ENCODE data around the gene ARHGDIA.

The ARHGDIA gene

DNA sequence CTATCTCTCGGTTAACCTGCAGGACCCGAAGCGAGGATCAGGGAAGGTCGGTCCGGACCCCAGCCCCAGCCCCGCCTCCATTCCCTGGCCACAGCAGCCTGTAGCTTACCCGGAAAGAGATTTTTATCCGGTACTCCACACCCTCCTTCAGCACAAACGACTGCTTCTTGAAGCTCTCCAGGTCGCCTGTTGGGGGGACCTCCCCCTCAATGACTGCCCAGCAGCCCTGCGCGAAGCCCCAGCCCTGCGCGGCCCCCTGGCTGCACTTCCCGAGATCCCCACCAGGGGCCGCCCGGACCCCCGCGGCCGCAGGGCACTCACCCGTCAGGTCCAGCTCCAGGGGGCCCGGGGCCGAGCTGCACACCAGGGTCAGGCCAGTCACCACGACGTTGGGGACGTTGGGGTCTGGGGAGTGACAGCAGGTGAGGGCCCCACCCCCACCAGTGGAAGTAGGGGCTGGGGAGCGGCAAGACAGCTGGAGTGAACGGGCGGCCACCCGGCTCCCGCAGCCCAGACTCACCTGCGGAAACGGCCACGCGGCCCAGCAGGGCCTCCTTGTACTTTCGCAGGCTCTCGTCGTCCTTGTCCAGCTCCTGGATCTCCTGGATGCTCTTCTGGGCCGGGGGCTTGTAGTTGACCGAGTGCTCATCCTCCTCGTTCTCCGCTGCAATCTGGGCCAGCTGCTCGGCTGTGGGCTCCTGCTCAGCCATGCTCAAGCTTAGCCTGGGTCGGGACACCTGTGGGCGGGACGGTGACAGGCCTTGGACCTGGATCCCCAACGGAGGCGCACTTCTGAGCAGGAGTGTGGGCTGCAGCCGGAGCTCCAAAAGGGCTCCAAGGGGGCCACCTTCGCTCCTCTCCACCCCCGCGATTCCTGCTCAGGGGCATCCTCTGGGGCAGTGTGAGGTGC, 1.7 kb downstream of the ARHGDIA start:
- no peak overlapping the region for H4K91ac ChIP-seq (ENCODE audit: low read depth, low read length, poor library complexity)
- no peak overlapping the region for H2BK120ac ChIP-seq (ENCODE audit: low read depth, low read length)
- no peak overlapping the region for H3K14ac ChIP-seq (ENCODE audit: low read length)
- H3K4ac ChIP-seq (ENCODE audit: low read length) = no peak overlapping the region
- H3K79me1 ChIP-seq (ENCODE audit: low read depth, low read length) = peaks cover 31% of the 10 kb centered on the region
- peaks cover 0 to 1% of the 10 kb centered on the region in 2 donors for H3K9me3 ChIP-seq (replicated peaks in 1 of 2; ENCODE audit: control insufficient read depth in 2 of 2, insufficient read depth in 1 of 2, low read depth in 1 of 2, low read length in 2 of 2)
- H2BK5ac ChIP-seq (ENCODE audit: low read length) = peak overlapping the region; percentile 71
- peak overlapping the region; percentile 92 for H3K9ac ChIP-seq (ENCODE audit: low read depth, low read length, poor library complexity)
- peak overlapping the region; percentile 90 for H3K4me2 ChIP-seq (ENCODE audit: insufficient read depth, low read length, poor library complexity, severe bottlenecking)
- no peak overlapping the region for H4K8ac ChIP-seq (ENCODE audit: low read depth, low read length)
- H2AK5ac ChIP-seq (ENCODE audit: low read depth, low read length) = peak overlapping the region; percentile 98
- H2BK12ac ChIP-seq (ENCODE audit: low read length) = no peak overlapping the region
- H2BK15ac ChIP-seq (ENCODE audit: low read length) = no peak overlapping the region
- no peaks in the 10 kb centered on the region for H3K27me3 ChIP-seq (ENCODE audit: control insufficient read depth in 3 of 3, insufficient read depth in 3 of 3, low read depth in 1 of 3, low read length in 3 of 3)
- H3K27ac ChIP-seq (replicated peaks; ENCODE audit: low read length) = peak overlapping the region; percentile 57
- H3K23ac ChIP-seq (ENCODE audit: low read depth, low read length, poor library complexity) = peak overlapping the region; percentile 99
- peaks cover 26 to 51% of the 10 kb centered on the region in 2 donors for H3K36me3 ChIP-seq (replicated peaks in 1 of 2; ENCODE audit: control insufficient read depth in 2 of 2, insufficient read depth in 2 of 2, low read length in 2 of 2)
- no CpG with 5 or more reads among the region's 52 CpGs for WGBS, 2 donors (ENCODE audit: extremely low coverage in 2 of 2, insufficient read length in 2 of 2, insufficient replicate concordance in 1 of 2)
- H2AFZ ChIP-seq (ENCODE audit: low read length) = no peak overlapping the region
- peaks cover 17 to 20% of the 10 kb centered on the region in 2 donors for H3K4me1 ChIP-seq (ENCODE audit: control insufficient read depth in 2 of 2, insufficient read depth in 1 of 2, low read depth in 1 of 2, low read length in 2 of 2)
- peak overlapping the region; percentile 45 for H3K18ac ChIP-seq (ENCODE audit: low read length)
- H3K4me3 ChIP-seq (ENCODE audit: low read length in 2 of 2) = peak overlapping the region; percentile 84 to 94
- no peak for DNase-seq (ENCODE audit: low spot score)

DNA sequence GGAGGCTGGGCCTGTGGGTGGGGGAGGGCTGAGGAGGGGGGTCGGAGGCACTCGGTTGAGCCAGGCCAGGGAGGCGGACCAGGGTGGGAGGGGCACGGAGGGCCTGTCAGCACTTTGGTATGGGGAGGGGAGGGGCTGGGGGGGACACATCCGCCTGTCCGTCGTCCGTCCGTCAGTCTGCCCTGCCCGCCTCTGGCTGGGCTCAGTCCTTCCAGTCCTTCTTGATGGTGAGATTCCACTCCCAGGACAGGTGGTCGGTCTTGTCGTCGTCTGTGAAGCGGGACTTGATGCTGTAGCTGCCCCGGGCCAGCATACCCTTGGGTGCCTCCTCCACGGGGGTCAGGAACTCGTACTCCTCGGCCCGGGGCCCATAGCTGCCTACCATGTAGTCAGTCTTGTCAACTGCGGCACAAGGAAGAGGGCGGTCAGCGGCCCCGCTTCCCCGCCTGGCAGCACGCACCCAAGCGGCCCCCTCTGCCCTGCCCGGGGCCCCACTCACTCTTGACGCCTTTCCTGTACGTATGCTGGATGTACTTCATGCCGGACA, 2.4 kb downstream of the ARHGDIA start:
- Histone ChIP-seq H3K4ac (ENCODE audit: low read length) (no peak overlapping the region), H3K36me3 (replicated peaks in 1 of 2; ENCODE audit: control insufficient read depth in 2 of 2, insufficient read depth in 2 of 2, low read length in 2 of 2) (peaks cover 29 to 58% of the 10 kb centered on the region in 2 donors), H3K27me3 (ENCODE audit: control insufficient read depth in 3 of 3, insufficient read depth in 3 of 3, low read depth in 1 of 3, low read length in 3 of 3) (no peaks in the 10 kb centered on the region), H4K8ac (ENCODE audit: low read depth, low read length) (no peak overlapping the region), H3K18ac (ENCODE audit: low read length) (peak overlapping the region; percentile 45), H2BK120ac (ENCODE audit: low read depth, low read length) (no peak overlapping the region), H3K27ac (replicated peaks; ENCODE audit: low read length) (peak overlapping the region; percentile 57), H4K91ac (ENCODE audit: low read depth, low read length, poor library complexity) (no peak overlapping the region), H2BK5ac (ENCODE audit: low read length) (no peak overlapping the region), H3K9ac (ENCODE audit: low read depth, low read length, poor library complexity) (peak overlapping the region; percentile 72), H2BK12ac (ENCODE audit: low read length) (no peak overlapping the region), H2BK15ac (ENCODE audit: low read length) (no peak overlapping the region), H3K79me1 (ENCODE audit: low read depth, low read length) (peaks cover 33% of the 10 kb centered on the region), H3K14ac (ENCODE audit: low read length) (no peak overlapping the region), H3K9me3 (replicated peaks in 1 of 2; ENCODE audit: control insufficient read depth in 2 of 2, insufficient read depth in 1 of 2, low read depth in 1 of 2, low read length in 2 of 2) (peaks cover 0 to under 1% of the 10 kb centered on the region in 2 donors), H2AFZ (ENCODE audit: low read length) (no peak overlapping the region), H3K4me3 (ENCODE audit: low read length in 2 of 2) (no peak overlapping the region), H3K4me2 (ENCODE audit: insufficient read depth, low read length, poor library complexity, severe bottlenecking) (no peak overlapping the region), H2AK5ac (ENCODE audit: low read depth, low read length) (peak overlapping the region; percentile 66), H3K23ac (ENCODE audit: low read depth, low read length, poor library complexity) (peak overlapping the region; percentile 99), H3K4me1 (ENCODE audit: control insufficient read depth in 2 of 2, insufficient read depth in 1 of 2, low read depth in 1 of 2, low read length in 2 of 2) (peaks cover 17 to 20% of the 10 kb centered on the region in 2 donors)
- no CpG with 5 or more reads among the region's 30 CpGs for WGBS, 2 donors (ENCODE audit: extremely low coverage in 2 of 2, insufficient read length in 2 of 2, insufficient replicate concordance in 1 of 2)
- no peak for DNase-seq (ENCODE audit: low spot score)

DNA sequence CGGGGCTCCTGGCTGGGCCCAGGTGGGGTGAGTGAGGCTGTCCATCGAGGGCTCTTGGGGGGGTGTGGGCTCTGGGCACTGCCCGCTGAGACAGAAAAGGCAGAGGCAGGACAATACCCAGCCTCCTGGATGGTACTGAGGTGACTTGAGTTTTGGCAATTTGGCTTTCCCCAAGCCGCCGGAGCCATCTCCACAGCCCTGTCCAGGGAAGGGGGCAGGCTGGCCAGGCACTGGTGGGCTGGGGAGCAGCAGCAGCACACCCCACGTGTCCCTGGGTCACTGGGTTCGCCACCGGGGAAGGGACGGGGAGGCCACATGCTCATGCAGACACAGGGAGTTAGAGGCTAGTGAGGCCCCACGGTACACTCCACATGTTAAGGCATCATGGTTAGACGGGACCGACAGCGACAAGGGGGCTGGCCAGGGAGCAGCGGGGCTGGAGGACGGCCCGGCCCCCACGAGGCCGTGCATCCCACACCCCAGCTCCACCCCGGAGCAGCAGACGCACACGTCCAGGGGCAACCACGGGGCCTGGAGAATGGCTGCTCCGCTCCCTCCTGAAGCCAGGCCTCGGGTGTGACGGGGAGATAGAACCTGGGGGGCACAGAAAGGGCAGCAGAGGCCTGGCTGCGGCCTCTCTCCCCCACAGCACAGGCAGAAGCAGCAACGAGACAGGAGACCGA, 3.0 kb downstream of the ARHGDIA start:
- peaks cover 17 to 20% of the 10 kb centered on the region in 2 donors for H3K4me1 ChIP-seq (ENCODE audit: control insufficient read depth in 2 of 2, insufficient read depth in 1 of 2, low read depth in 1 of 2, low read length in 2 of 2)
- no peak overlapping the region for H2AFZ ChIP-seq (ENCODE audit: low read length)
- H3K36me3 ChIP-seq (replicated peaks in 1 of 2; ENCODE audit: control insufficient read depth in 2 of 2, insufficient read depth in 2 of 2, low read length in 2 of 2) = peaks cover 33 to 65% of the 10 kb centered on the region in 2 donors
- no peak overlapping the region for H2BK120ac ChIP-seq (ENCODE audit: low read depth, low read length)
- no peak overlapping the region for H3K4me3 ChIP-seq (ENCODE audit: low read length in 2 of 2)
- peak overlapping the region; percentile 70 for H3K9ac ChIP-seq (ENCODE audit: low read depth, low read length, poor library complexity)
- no peak overlapping the region for H3K4me2 ChIP-seq (ENCODE audit: insufficient read depth, low read length, poor library complexity, severe bottlenecking)
- peak overlapping the region; percentile 43 for H4K8ac ChIP-seq (ENCODE audit: low read depth, low read length)
- H2BK12ac ChIP-seq (ENCODE audit: low read length) = peak overlapping the region; percentile 58
- H4K91ac ChIP-seq (ENCODE audit: low read depth, low read length, poor library complexity) = no peak overlapping the region
- H2BK5ac ChIP-seq (ENCODE audit: low read length) = peak overlapping the region; percentile 53
- peak overlapping the region; percentile 99 for H3K23ac ChIP-seq (ENCODE audit: low read depth, low read length, poor library complexity)
- peaks cover 33% of the 10 kb centered on the region for H3K79me1 ChIP-seq (ENCODE audit: low read depth, low read length)
- no peak overlapping the region for H2BK15ac ChIP-seq (ENCODE audit: low read length)
- peak overlapping the region; percentile 43 for H3K27ac ChIP-seq (replicated peaks; ENCODE audit: low read length)
- H3K27me3 ChIP-seq (ENCODE audit: control insufficient read depth in 3 of 3, insufficient read depth in 3 of 3, low read depth in 1 of 3, low read length in 3 of 3) = no peaks in the 10 kb centered on the region
- H3K9me3 ChIP-seq (replicated peaks in 1 of 2; ENCODE audit: control insufficient read depth in 2 of 2, insufficient read depth in 1 of 2, low read depth in 1 of 2, low read length in 2 of 2) = no peaks in the 10 kb centered on the region
- H2AK5ac ChIP-seq (ENCODE audit: low read depth, low read length) = peak overlapping the region; percentile 61
- WGBS, 2 donors (ENCODE audit: extremely low coverage in 2 of 2, insufficient read length in 2 of 2, insufficient replicate concordance in 1 of 2) = no CpG with 5 or more reads among the region's 28 CpGs
- DNase-seq (ENCODE audit: low spot score) = no peak
- H3K18ac ChIP-seq (ENCODE audit: low read length) = no peak overlapping the region
- no peak overlapping the region for H3K4ac ChIP-seq (ENCODE audit: low read length)
- peak overlapping the region; percentile 82 for H3K14ac ChIP-seq (ENCODE audit: low read length)
